HepG2 (cell line): ENCODE results near the gene CLHC1. TPM values are rescaled to one million over a fixed set of nuclear protein-coding genes. Genes with fewer than 3 reads are reported as not detected.

Experiments
- AHDC1 ChIP-seq: sonication (generic); formaldehyde crosslinking; IDR thresholded peaks from 2 replicates; pipeline ENCODE4 v1.5.1; 2020; ENCODE audit warnings: mild to moderate bottlenecking, missing genetic modification reagents, borderline replicate concordance
- CBFB ChIP-seq: sonication (generic); formaldehyde crosslinking; IDR thresholded peaks from 2 replicates; pipeline ENCODE4 v1.4.0; 2020; ENCODE audit warnings: missing genetic modification reagents
- FIP1L1 ChIP-seq: fragments of 200-400 bp; formaldehyde crosslinking; IDR thresholded peaks from 2 replicates; pipeline ENCODE4 v1.6.1; 2018; ENCODE audit warnings: low read depth, mild to moderate bottlenecking, low read length, moderate library complexity, borderline replicate concordance; ENCODE audit not compliant: insufficient read depth
- ISL2 ChIP-seq: sonication (generic); formaldehyde crosslinking; IDR thresholded peaks from 2 replicates; pipeline ENCODE4 v1.5.0; 2020; ENCODE audit warnings: missing genetic modification reagents
- KMT2A ChIP-seq: sonication (generic); formaldehyde crosslinking; IDR thresholded peaks from 2 replicates; pipeline ENCODE4 v1.4.0; 2020; ENCODE audit warnings: missing genetic modification reagents
- MBD4 ChIP-seq: IDR thresholded peaks from 2 replicates; pipeline ENCODE4 v1.6.1; 2012; ENCODE audit warnings: low read length, inconsistent platforms, borderline replicate concordance
- RERE ChIP-seq: IDR thresholded peaks from 2 replicates; pipeline ENCODE4 v1.6.1; 2016; ENCODE audit warnings: low read depth, missing genetic modification reagents, missing compliant biosample characterization
- RFX5 ChIP-seq: IDR thresholded peaks from 2 replicates; pipeline ENCODE4 v1.6.1; 2011; ENCODE audit warnings: low read depth, low read length, improper control_type of control experiment
- ZFP82 ChIP-seq: sonication (generic); formaldehyde crosslinking; IDR thresholded peaks from 2 replicates; pipeline ENCODE4 v1.5.1; 2020; ENCODE audit warnings: mild to moderate bottlenecking, missing genetic modification reagents, borderline replicate concordance
- ZNF124 ChIP-seq: sonication (generic); formaldehyde crosslinking; IDR thresholded peaks from 2 replicates; pipeline ENCODE4 v1.4.0; 2020; ENCODE audit warnings: missing genetic modification reagents
- ZNF264 ChIP-seq: sonication (generic); formaldehyde crosslinking; IDR thresholded peaks from 2 replicates; pipeline ENCODE4 v1.4.0; 2020; ENCODE audit warnings: missing genetic modification reagents
- ZNF335 ChIP-seq: sonication (generic); formaldehyde crosslinking; IDR thresholded peaks from 2 replicates; pipeline ENCODE4 v1.4.0; 2020; ENCODE audit warnings: missing genetic modification reagents
- ZNF496 ChIP-seq: sonication (generic); formaldehyde crosslinking; IDR thresholded peaks from 2 replicates; pipeline ENCODE4 v1.8.1; 2023; ENCODE audit warnings: mild to moderate bottlenecking, moderate library complexity, missing genetic modification reagents; ENCODE audit not compliant: insufficient replicate concordance
- polyA plus RNA-seq, 8 experiments: library from polyadenylated mRNA; depleted of rRNA in 3 of 8; stranded (reverse) in 7 of 8; unstranded in 1 of 8; fragments of >200 nt; fragmentation: Illumina TruSeq in 4 of 8; extraction: Trizol in 4 of 8; gene quantifications; 2 replicates each; pipeline versions ENCODE4 v1.2.1 to v1.2.3, GENCODE V29; 2011 to 2016; ENCODE audit warnings: low read depth in 4 of 8, missing spikeins in 1 of 8, mixed read lengths in 1 of 8; ENCODE audit not compliant: insufficient read depth in 1 of 8
- total RNA-seq, 5 experiments: library from RNA; depleted of rRNA; stranded (reverse); fragments of >200 nt; fragmentation: Illumina TruSeq; extraction: Trizol; gene quantifications; 2 replicates each; pipeline ENCODE4 v1.2.3, GENCODE V29; 2016; ENCODE audit warnings: low read depth in 1 of 5
- TF ChIP-seq, protein P1 (sequence below): fragments of 450-650 bp; IDR thresholded peaks from 2 replicates; pipeline ENCODE4 v1.6.1; 2017; ENCODE audit warnings: mild to moderate bottlenecking

The CLHC1 gene
- total and polyA plus RNA-seq, 2 of the 13 experiments (the other 11 are each of a cell fraction or from before 2014, with no cell fraction given), result 9.8 to 12.6 TPM

DNA sequence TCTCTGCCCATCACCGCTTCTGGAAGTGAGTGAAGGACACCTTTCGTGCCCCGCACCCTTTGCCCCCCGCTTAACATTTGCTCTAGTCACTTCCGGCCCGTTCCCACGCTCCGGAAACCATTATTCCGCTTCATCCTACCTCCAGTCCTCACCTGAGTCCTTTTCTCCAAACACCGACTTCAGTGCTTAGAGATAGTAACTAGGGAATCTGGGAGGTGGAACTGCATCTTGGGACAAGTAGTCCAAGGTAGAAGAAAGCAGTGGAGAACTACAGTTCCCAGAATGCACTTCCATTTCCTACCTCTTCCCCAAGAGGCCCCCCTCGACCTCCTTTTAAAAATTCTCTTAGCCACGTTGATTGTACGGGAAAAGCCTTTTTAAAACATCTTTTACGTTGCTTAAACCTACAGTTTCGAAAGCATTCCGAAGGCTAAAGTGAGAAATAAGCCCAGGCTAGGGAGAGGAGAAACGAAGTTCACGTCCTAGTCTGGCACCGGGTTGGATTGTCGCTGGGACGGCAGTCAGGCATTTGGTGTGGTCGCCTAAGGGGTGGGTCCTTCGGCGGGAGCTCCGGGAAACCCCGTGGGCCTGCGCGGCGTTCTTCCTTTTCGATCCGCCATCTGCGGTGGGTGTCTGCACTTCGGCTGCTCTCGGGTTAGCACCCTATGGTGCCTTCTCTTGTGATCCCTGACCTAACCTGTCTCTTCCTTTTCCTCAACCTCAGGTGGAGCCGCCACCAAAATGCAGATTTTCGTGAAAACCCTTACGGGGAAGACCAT is at the start of gene CLHC1, which contains the start of gene RPS27A (continued):
- TF ChIP-seq RERE (peak; percentile 19; the same call in 1 of the 2 replicates), ZNF264 (no peak), CBFB (CRISPR knock-in tag) (no peak; the same call in 1 of the 2 replicates), FIP1L1 (no peak), ZNF496 (CRISPR knock-in tag) (no peak), ISL2 (CRISPR knock-in tag) (peak; percentile 64), ZFP82 (CRISPR knock-in tag) (peak; percentile 9; the same call in 1 of the 2 replicates), AHDC1 (CRISPR knock-in tag) (no peak; the same call in 1 of the 2 replicates), ZNF335 (CRISPR knock-in tag) (peak; percentile 100), MBD4 (no peak), KMT2A (peak; percentile 66), RFX5 (no peak; the same call in 1 of the 2 replicates), ZNF124 (CRISPR knock-in tag) (peak; percentile 82)
- TF ChIP-seq, protein P1, sequence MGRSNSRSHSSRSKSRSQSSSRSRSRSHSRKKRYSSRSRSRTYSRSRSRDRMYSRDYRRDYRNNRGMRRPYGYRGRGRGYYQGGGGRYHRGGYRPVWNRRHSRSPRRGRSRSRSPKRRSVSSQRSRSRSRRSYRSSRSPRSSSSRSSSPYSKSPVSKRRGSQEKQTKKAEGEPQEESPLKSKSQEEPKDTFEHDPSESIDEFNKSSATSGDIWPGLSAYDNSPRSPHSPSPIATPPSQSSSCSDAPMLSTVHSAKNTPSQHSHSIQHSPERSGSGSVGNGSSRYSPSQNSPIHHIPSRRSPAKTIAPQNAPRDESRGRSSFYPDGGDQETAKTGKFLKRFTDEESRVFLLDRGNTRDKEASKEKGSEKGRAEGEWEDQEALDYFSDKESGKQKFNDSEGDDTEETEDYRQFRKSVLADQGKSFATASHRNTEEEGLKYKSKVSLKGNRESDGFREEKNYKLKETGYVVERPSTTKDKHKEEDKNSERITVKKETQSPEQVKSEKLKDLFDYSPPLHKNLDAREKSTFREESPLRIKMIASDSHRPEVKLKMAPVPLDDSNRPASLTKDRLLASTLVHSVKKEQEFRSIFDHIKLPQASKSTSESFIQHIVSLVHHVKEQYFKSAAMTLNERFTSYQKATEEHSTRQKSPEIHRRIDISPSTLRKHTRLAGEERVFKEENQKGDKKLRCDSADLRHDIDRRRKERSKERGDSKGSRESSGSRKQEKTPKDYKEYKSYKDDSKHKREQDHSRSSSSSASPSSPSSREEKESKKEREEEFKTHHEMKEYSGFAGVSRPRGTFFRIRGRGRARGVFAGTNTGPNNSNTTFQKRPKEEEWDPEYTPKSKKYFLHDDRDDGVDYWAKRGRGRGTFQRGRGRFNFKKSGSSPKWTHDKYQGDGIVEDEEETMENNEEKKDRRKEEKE, result no peak
